OCI-LY1 (cell line): ENCODE results near the gene BRD2.

Source experiments
- H2AFZ ChIP-seq: fragments of 200-600 bp; sonication (generic), shearing (Covaris generic); 2 replicates; pipeline ENCODE4 v1.6.0; 2014; ENCODE audit warnings: antibody characterized with exemption, mild to moderate bottlenecking, low read length
- H3F3A ChIP-seq: fragments of 200-600 bp; sonication (generic), shearing (Covaris generic); 2 replicates; pipeline ENCODE4 v1.6.0; 2014; ENCODE audit warnings: mild to moderate bottlenecking, antibody characterized with exemption, low read length, moderate library complexity; ENCODE audit not compliant: insufficient read depth
- H3K27ac ChIP-seq: fragments of 200-600 bp; sonication (generic); 2 replicates; pipeline ENCODE4 v1.5.1; 2014; ENCODE audit warnings: low read length, mixed run types, mild to moderate bottlenecking, low read depth; ENCODE audit not compliant: poor library complexity, severe bottlenecking
- H3K27me3 ChIP-seq: fragments of 200-600 bp; sonication (generic); 2 replicates; pipeline ENCODE4 v1.6.0; 2014; ENCODE audit warnings: antibody characterized with exemption, mild to moderate bottlenecking, low read length, moderate library complexity; ENCODE audit not compliant: insufficient read depth
- H3K36me3 ChIP-seq: fragments of 200-600 bp; sonication (generic); 2 replicates; pipeline ENCODE4 v1.6.1; 2014; ENCODE audit warnings: mild to moderate bottlenecking, antibody characterized with exemption, low read length, moderate library complexity, mixed read lengths; ENCODE audit not compliant: insufficient read depth
- H3K4me1 ChIP-seq: fragments of 200-600 bp; sonication (generic); 2 replicates; pipeline ENCODE4 v1.5.1; 2014; ENCODE audit warnings: mild to moderate bottlenecking, low read length, moderate library complexity; ENCODE audit not compliant: insufficient read depth, severe bottlenecking
- H3K4me2 ChIP-seq: fragments of 200-600 bp; sonication (generic), shearing (Covaris generic); 2 replicates; pipeline ENCODE4 v1.6.1; 2014; ENCODE audit warnings: low read length
- H3K4me3 ChIP-seq: fragments of 200-600 bp; sonication (generic); 2 replicates; pipeline ENCODE4 v1.5.1; 2014; ENCODE audit warnings: low read length, low read depth, mild to moderate bottlenecking, mixed read lengths; ENCODE audit not compliant: poor library complexity, severe bottlenecking
- H3K79me2 ChIP-seq: fragments of 200-600 bp; shearing (Covaris generic); 2 replicates; pipeline ENCODE4 v1.6.1; 2016; ENCODE audit warnings: mixed run types, low read length, mixed read lengths; ENCODE audit not compliant: insufficient read depth
- H3K9ac ChIP-seq: fragments of 200-600 bp; sonication (generic), shearing (Covaris generic); 2 replicates; pipeline ENCODE4 v1.6.1; 2014; ENCODE audit warnings: mild to moderate bottlenecking, low read length, mixed read lengths
- H3K9me2 ChIP-seq: fragments of 200-600 bp; sonication (generic), shearing (Covaris generic); 2 replicates; pipeline ENCODE4 v1.6.1; 2014; ENCODE audit warnings: low read depth, mild to moderate bottlenecking, low read length, mixed read lengths
- H3K9me3 ChIP-seq: fragments of 200-600 bp; shearing (Covaris generic); 2 replicates; pipeline ENCODE4 v1.6.1; 2014; ENCODE audit warnings: low read length, mixed read lengths
- H4K20me1 ChIP-seq: fragments of 200-600 bp; sonication (generic), shearing (Covaris generic); 2 replicates; pipeline ENCODE4 v1.6.0; 2016; ENCODE audit warnings: mild to moderate bottlenecking, low read length; ENCODE audit not compliant: insufficient read depth
- CTCF ChIP-seq: fragments of 200-600 bp; sonication (generic), shearing (Covaris generic); IDR thresholded peaks from 2 replicates; pipeline ENCODE4 v1.5.1; 2017; ENCODE audit warnings: mild to moderate bottlenecking, antibody characterized with exemption, low read length, moderate library complexity, mixed read lengths
- EZH2 ChIP-seq: fragments of 200-600 bp; sonication (generic), shearing (Covaris generic); IDR thresholded peaks from 2 replicates; pipeline ENCODE4 v1.8.0; 2017; ENCODE audit warnings: borderline replicate concordance, mixed run types, mild to moderate bottlenecking, antibody characterized with exemption, low read length, moderate library complexity, mixed read lengths

Gene BRD2

GRCh38 chr6:33029328-33030184 is 61.2 kb downstream of the BRD2 start:
- H3K4me2 ChIP-seq: no peak overlapping the region

GRCh38 chr6:33030245-33030644 is 61.9 kb downstream of the BRD2 start:
- Histone ChIP-seq H3K4me1 (no peaks in the 10 kb centered on the region), H3K9me3 (peaks cover 4% of the 10 kb centered on the region; the same call in 1 of the 2 replicates), H2AFZ (no peak overlapping the region), H3K79me2 (no peaks in the 10 kb centered on the region), H3F3A (no peaks in the 10 kb centered on the region), H3K27me3 (no peaks in the 10 kb centered on the region), H4K20me1 (no peaks in the 10 kb centered on the region), H3K4me2 (no peak overlapping the region), H3K9ac (no peak overlapping the region), H3K27ac (no peak overlapping the region), H3K9me2 (no peaks in the 10 kb centered on the region), H3K36me3 (no peaks in the 10 kb centered on the region; the same call in 1 of the 2 replicates), H3K4me3 (no peak overlapping the region)
- TF ChIP-seq CTCF (no peak), EZH2 (no peak)

More at GRCh38 chr6:33029328-33030184, 61.2 kb downstream of the BRD2 start:
- Histone ChIP-seq H4K20me1 (no peaks in the 10 kb centered on the region), H3K36me3 (no peaks in the 10 kb centered on the region; the same call in 1 of the 2 replicates), H3K9me2 (no peaks in the 10 kb centered on the region), H2AFZ (no peak overlapping the region), H3K27me3 (no peaks in the 10 kb centered on the region), H3K9ac (no peak overlapping the region), H3K4me1 (no peaks in the 10 kb centered on the region), H3K4me3 (no peak overlapping the region), H3K9me3 (no peaks in the 10 kb centered on the region), H3F3A (no peaks in the 10 kb centered on the region), H3K27ac (no peak overlapping the region), H3K79me2 (no peaks in the 10 kb centered on the region)
- TF ChIP-seq CTCF: no peak
- no peak for TF ChIP-seq EZH2
